Activated T-helper 2 cell treated with anti-CD3 and anti-CD28 coated beads, Interferon-gamma antibody, Interleukin-2, Interleukin-4, amounts not matched to agents 10 μg/mL and 5 μg/mL and 100 μg/mL, durations not matched to agents 14 hours and 24 hours and 36 hours (primary cell): ENCODE data around the gene UBTFL1. TPM values are rescaled to one million over a fixed set of nuclear protein-coding genes. Genes with fewer than 3 reads are reported as not detected.
"Not testable (repeated sequence)": the region's sequence is repeated elsewhere in the genome, so short reads cannot be mapped to it uniquely, and the experiment has no call there.

ENCODE experiments used
- DNase-seq: peaks from one replicate; pipeline ENCODE4 v3.0.0; 2021; ENCODE audit warnings: low spot score
- H3K27ac Mint-ChIP-seq: one replicate; pipeline ENCODE4 v1.8.0; 2021; ENCODE audit warnings: mixed read lengths
- H3K27me3 Mint-ChIP-seq: one replicate; pipeline ENCODE4 v1.8.0; 2021; ENCODE audit warnings: low read depth, mixed read lengths
- H3K36me3 Mint-ChIP-seq: one replicate; pipeline ENCODE4 v1.8.0; 2021; ENCODE audit warnings: low read depth, mixed read lengths
- H3K4me1 Mint-ChIP-seq: one replicate; pipeline ENCODE4 v1.8.0; 2021; ENCODE audit warnings: low read depth, mixed read lengths
- H3K4me3 Mint-ChIP-seq: one replicate; pipeline ENCODE4 v1.8.0; 2021; ENCODE audit warnings: low read depth, mild to moderate bottlenecking, moderate library complexity, mixed read lengths
- H3K9me3 Mint-ChIP-seq: one replicate; pipeline ENCODE4 v1.8.0; 2021; ENCODE audit warnings: mixed read lengths
- intact Hi-C: fragments of 100-400 bp; cut with micrococcal nuclease; formaldehyde crosslinking; loops from one replicate; pipeline ENCODE4 v1.15.1; 2023
- total RNA-seq: library from RNA; stranded (reverse); gene quantifications from 2 replicates; pipeline ENCODE4 v1.2.3, GENCODE V29; 2022

Gene UBTFL1
- total RNA-seq = not detected in 2 replicates

- intact Hi-C loops, DNase-seq, H3K4me1 Mint-ChIP-seq, H3K27me3 Mint-ChIP-seq, H3K9me3 Mint-ChIP-seq, H3K27ac Mint-ChIP-seq, H3K36me3 Mint-ChIP-seq, H3K4me3 Mint-ChIP-seq: not testable (repeated sequence)
These were observed at the start of gene UBTFL1 for GRCh38 chr11:90085650-90086049. TSS of gene UBTFL1 (plus strand) at chr11:90085950. CDS start at chr11:90085950, 0 bp downstream.

- intact Hi-C loops, H3K9me3 Mint-ChIP-seq, H3K27ac Mint-ChIP-seq, H3K4me1 Mint-ChIP-seq, H3K27me3 Mint-ChIP-seq, H3K4me3 Mint-ChIP-seq, H3K36me3 Mint-ChIP-seq, DNase-seq: not testable (repeated sequence)
These were observed 34.0 kb upstream of the UBTFL1 start for GRCh38 chr11:90051591-90052209.

- H3K27ac Mint-ChIP-seq, H3K9me3 Mint-ChIP-seq, H3K4me3 Mint-ChIP-seq, H3K36me3 Mint-ChIP-seq, intact Hi-C loops, H3K27me3 Mint-ChIP-seq, DNase-seq, H3K4me1 Mint-ChIP-seq: not testable (repeated sequence)
These were observed 33.4 kb upstream of the UBTFL1 start for GRCh38 chr11:90052311-90052710.

GRCh38 chr11:90053545-90053944 lies 32.2 kb upstream of the UBTFL1 start:
- H3K4me3 Mint-ChIP-seq, H3K9me3 Mint-ChIP-seq, H3K27me3 Mint-ChIP-seq, intact Hi-C loops, H3K27ac Mint-ChIP-seq, DNase-seq, H3K4me1 Mint-ChIP-seq, H3K36me3 Mint-ChIP-seq: not testable (repeated sequence)

GRCh38 chr11:90088731-90089130 lies 3.0 kb downstream of the UBTFL1 start:
- H3K36me3 Mint-ChIP-seq, H3K27ac Mint-ChIP-seq, intact Hi-C loops, H3K4me1 Mint-ChIP-seq, H3K4me3 Mint-ChIP-seq, H3K27me3 Mint-ChIP-seq, H3K9me3 Mint-ChIP-seq, DNase-seq: not testable (repeated sequence)

- DNase-seq, H3K9me3 Mint-ChIP-seq, H3K36me3 Mint-ChIP-seq, H3K27me3 Mint-ChIP-seq, H3K27ac Mint-ChIP-seq, H3K4me1 Mint-ChIP-seq, intact Hi-C loops, H3K4me3 Mint-ChIP-seq: not testable (repeated sequence)
These were observed 9.6 kb downstream of the UBTFL1 start for GRCh38 chr11:90095230-90095924.

GRCh38 chr11:90098261-90098660 lies 12.5 kb downstream of the UBTFL1 start:
- H3K4me3 Mint-ChIP-seq, H3K4me1 Mint-ChIP-seq, H3K27me3 Mint-ChIP-seq, H3K27ac Mint-ChIP-seq, H3K9me3 Mint-ChIP-seq, H3K36me3 Mint-ChIP-seq, DNase-seq, intact Hi-C loops: not testable (repeated sequence)

- Mint-ChIP-seq H3K4me1 (peaks cover 7% of the 10 kb centered on the region), H3K27me3 (no peaks in the 10 kb centered on the region), H3K9me3 (no peaks in the 10 kb centered on the region), H3K27ac (no peak overlapping the region), H3K36me3 (no peaks in the 10 kb centered on the region), H3K4me3 (no peak overlapping the region)
- intact Hi-C loops = no loop called here
- no peak for DNase-seq
These were observed 14.7 kb downstream of the UBTFL1 start for GRCh38 chr11:90100431-90100830.

- H3K27me3 Mint-ChIP-seq = no peaks in the 10 kb centered on the region
- no peak for DNase-seq
- H3K36me3 Mint-ChIP-seq = no peaks in the 10 kb centered on the region
- no peak overlapping the region for H3K4me3 Mint-ChIP-seq
- H3K9me3 Mint-ChIP-seq = no peaks in the 10 kb centered on the region
- H3K4me1 Mint-ChIP-seq = no peaks in the 10 kb centered on the region
- no peak overlapping the region for H3K27ac Mint-ChIP-seq
- intact Hi-C loops = no loop called here
These were observed 27.8 kb downstream of the UBTFL1 start for GRCh38 chr11:90113541-90113940.

- Mint-ChIP-seq H3K36me3 (no peaks in the 10 kb centered on the region), H3K27ac (no peak overlapping the region), H3K4me1 (no peaks in the 10 kb centered on the region), H3K27me3 (no peaks in the 10 kb centered on the region), H3K4me3 (no peak overlapping the region), H3K9me3 (no peaks in the 10 kb centered on the region)
- intact Hi-C loops = no loop called here
- DNase-seq = no peak
These were observed 34.4 kb downstream of the UBTFL1 start for GRCh38 chr11:90120191-90120590.

- Mint-ChIP-seq H3K4me3 (no peak overlapping the region), H3K4me1 (peaks cover 1% of the 10 kb centered on the region), H3K9me3 (no peaks in the 10 kb centered on the region), H3K27ac (no peak overlapping the region), H3K27me3 (peaks cover 1% of the 10 kb centered on the region), H3K36me3 (no peaks in the 10 kb centered on the region)
- intact Hi-C loops = no loop called here
- no peak for DNase-seq
These were observed 38.6 kb downstream of the UBTFL1 start for GRCh38 chr11:90124371-90124770.

GRCh38 chr11:90124946-90125345 lies 39.2 kb downstream of the UBTFL1 start:
- no peak overlapping the region for H3K4me3 Mint-ChIP-seq

GRCh38 chr11:90133560-90134477 lies 48.1 kb downstream of the UBTFL1 start:
- Mint-ChIP-seq H3K4me1 (peaks cover 10% of the 10 kb centered on the region), H3K27me3 (peaks cover 40% of the 10 kb centered on the region), H3K4me3 (peak overlapping the region; percentile 30), H3K9me3 (no peaks in the 10 kb centered on the region), H3K27ac (no peak overlapping the region), H3K36me3 (no peaks in the 10 kb centered on the region)
- DNase-seq = no peak
- intact Hi-C loops = no loop called here

More at GRCh38 chr11:90124946-90125345, 39.2 kb downstream of the UBTFL1 start:
- no peak for DNase-seq
- Mint-ChIP-seq H3K27ac (no peak overlapping the region), H3K36me3 (no peaks in the 10 kb centered on the region), H3K27me3 (peaks cover 3% of the 10 kb centered on the region), H3K4me1 (peaks cover 1% of the 10 kb centered on the region), H3K9me3 (no peaks in the 10 kb centered on the region)
- intact Hi-C loops = no loop called here
